Mesothelial cell of epicardium (in vitro differentiated cells): Measurements from ENCODE around the gene NRL. TPM values are rescaled to one million over a fixed set of nuclear protein-coding genes. Genes with fewer than 3 reads are reported as not detected.

ENCODE experiments used
- DNase-seq, 2 experiments: peaks; one replicate each; pipeline ENCODE4 v3.0.0; 2021; ENCODE audit warnings: low spot score in 2 of 2; ENCODE audit not compliant: unreplicated experiment in 2 of 2
- H3K27ac Mint-ChIP-seq: 2 replicates; pipeline ENCODE4 v1.8.0; 2021; ENCODE audit warnings: mixed read lengths
- H3K27me3 Mint-ChIP-seq: 2 replicates; pipeline ENCODE4 v1.8.0; 2021; ENCODE audit warnings: low read depth, mixed read lengths
- H3K36me3 Mint-ChIP-seq: 2 replicates; pipeline ENCODE4 v1.8.0; 2021; ENCODE audit warnings: mixed read lengths
- H3K4me1 Mint-ChIP-seq: 2 replicates; pipeline ENCODE4 v1.8.0; 2021; ENCODE audit warnings: mixed read lengths
- H3K4me3 Mint-ChIP-seq: 2 replicates; pipeline ENCODE4 v1.8.0; 2021; ENCODE audit warnings: mild to moderate bottlenecking, moderate library complexity, mixed read lengths
- H3K9me3 Mint-ChIP-seq: 2 replicates; pipeline ENCODE4 v1.8.0; 2021; ENCODE audit warnings: mixed read lengths
- CTCF ChIP-seq: fragments of 200-600 bp; sonication (generic); IDR thresholded peaks from one replicate; pipeline ENCODE4 v1.5.0; 2021; ENCODE audit warnings: antibody characterized with exemption; ENCODE audit not compliant: unreplicated experiment
- total RNA-seq: library from RNA; stranded (reverse); gene quantifications from 3 replicates; pipeline ENCODE4 v1.2.1, GENCODE V29; 2021

Gene NRL
- total RNA-seq, 1 donor from 2014 or later: 2.0 TPM

GRCh38 chr14:24063263-24063836, 51.4 kb downstream of the NRL start:
- no peaks in the 10 kb centered on the region for H3K4me1 Mint-ChIP-seq

GRCh38 chr14:24062216-24062980, 52.4 kb downstream of the NRL start:
- Mint-ChIP-seq H3K4me1 (no peaks in the 10 kb centered on the region), H3K4me3 (no peak overlapping the region), H3K27me3 (peaks cover 16% of the 10 kb centered on the region), H3K9me3 (no peaks in the 10 kb centered on the region), H3K36me3 (no peaks in the 10 kb centered on the region), H3K27ac (no peak overlapping the region)
- DNase-seq: no peak
- no peak for TF ChIP-seq CTCF

More at GRCh38 chr14:24063263-24063836, 51.4 kb downstream of the NRL start:
- Mint-ChIP-seq H3K9me3 (no peaks in the 10 kb centered on the region), H3K27ac (no peak overlapping the region), H3K4me3 (no peak overlapping the region), H3K27me3 (peaks cover 15% of the 10 kb centered on the region), H3K36me3 (no peaks in the 10 kb centered on the region)
- DNase-seq: no peak
- no peak for TF ChIP-seq CTCF

GRCh38 chr14:24060984-24061913, 53.5 kb downstream of the NRL start:
- no peaks in the 10 kb centered on the region for H3K4me1 Mint-ChIP-seq

GRCh38 chr14:24060443-24060842, 54.3 kb downstream of the NRL start:
- Mint-ChIP-seq H3K27me3 (peaks cover 11% of the 10 kb centered on the region), H3K36me3 (no peaks in the 10 kb centered on the region), H3K4me1 (no peaks in the 10 kb centered on the region), H3K27ac (no peak overlapping the region), H3K9me3 (no peaks in the 10 kb centered on the region), H3K4me3 (no peak overlapping the region)
- no peak for DNase-seq
- no peak for TF ChIP-seq CTCF

More at GRCh38 chr14:24060984-24061913, 53.5 kb downstream of the NRL start:
- H3K27ac Mint-ChIP-seq: no peak overlapping the region
- H3K4me3 Mint-ChIP-seq: no peak overlapping the region
- DNase-seq: no peak
- TF ChIP-seq CTCF: no peak
- H3K27me3 Mint-ChIP-seq: peaks cover 12% of the 10 kb centered on the region
- H3K9me3 Mint-ChIP-seq: no peaks in the 10 kb centered on the region
- H3K36me3 Mint-ChIP-seq: no peaks in the 10 kb centered on the region

- H3K9me3 Mint-ChIP-seq: no peaks in the 10 kb centered on the region
- H3K4me3 Mint-ChIP-seq: no peak overlapping the region
- no peak for DNase-seq
- no peaks in the 10 kb centered on the region for H3K36me3 Mint-ChIP-seq
- TF ChIP-seq CTCF: no peak
- H3K27me3 Mint-ChIP-seq: peaks cover 14% of the 10 kb centered on the region
- no peaks in the 10 kb centered on the region for H3K4me1 Mint-ChIP-seq
- H3K27ac Mint-ChIP-seq: no peak overlapping the region
Measured at GRCh38 chr14:24059841-24060388, 54.8 kb downstream of the NRL start.
